ENCODE data around the gene WBP1L.
"Not testable (repeated sequence)": the region's sequence is repeated elsewhere in the genome, so short reads cannot be mapped to it uniquely, and the experiment has no call there.

WBP1L gene

DNA sequence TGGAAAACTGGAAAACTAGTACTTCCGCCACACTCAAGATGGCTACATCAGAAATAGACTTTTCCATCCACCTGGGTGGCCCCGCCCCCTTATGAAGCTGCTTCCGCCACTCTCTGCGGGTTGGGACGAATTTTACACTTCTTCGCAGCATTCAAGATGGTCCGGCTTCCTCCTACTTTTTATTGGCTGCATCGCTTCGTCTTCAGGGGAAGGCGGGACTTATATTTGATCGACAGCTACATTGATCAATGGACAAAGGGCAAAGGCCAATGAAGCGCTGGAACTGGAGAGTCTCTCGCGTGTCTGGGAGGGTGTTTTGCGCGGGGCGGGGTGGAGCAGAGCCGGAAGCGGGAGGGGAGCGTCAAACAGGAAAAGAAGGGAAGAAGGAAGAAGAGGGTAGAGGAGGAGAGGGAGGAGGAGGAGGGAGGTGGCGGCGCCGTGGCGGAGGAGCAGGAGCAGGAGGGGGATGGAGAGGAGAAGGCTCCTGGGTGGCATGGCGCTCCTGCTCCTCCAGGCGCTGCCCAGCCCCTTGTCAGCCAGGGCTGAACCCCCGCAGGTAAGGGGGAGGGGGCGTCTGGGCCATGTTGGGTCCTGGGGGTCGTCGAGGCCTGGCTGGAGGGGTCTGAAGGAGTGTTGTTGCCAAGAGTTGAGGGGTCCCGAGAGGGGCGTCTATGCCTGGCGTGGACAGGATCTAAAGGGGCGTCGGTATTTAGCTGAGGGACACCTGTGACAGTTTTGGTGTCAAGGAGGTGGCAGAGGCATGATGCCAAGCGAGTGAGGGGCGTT lies at the start of gene WBP1L:
Gene WBP1L (plus strand): TSS at position 361 of the 786 bp plus-strand sequence. CDS start 106 bp downstream, at position 467.
- DNase-seq (ENCODE audit: low read depth), result peak; percentile 88

- not testable (repeated sequence) for DNase-seq (ENCODE audit: low read depth)
Observed at GRCh38 chr10:102695401-102695800, 48.3 kb upstream of the WBP1L start.

DNA sequence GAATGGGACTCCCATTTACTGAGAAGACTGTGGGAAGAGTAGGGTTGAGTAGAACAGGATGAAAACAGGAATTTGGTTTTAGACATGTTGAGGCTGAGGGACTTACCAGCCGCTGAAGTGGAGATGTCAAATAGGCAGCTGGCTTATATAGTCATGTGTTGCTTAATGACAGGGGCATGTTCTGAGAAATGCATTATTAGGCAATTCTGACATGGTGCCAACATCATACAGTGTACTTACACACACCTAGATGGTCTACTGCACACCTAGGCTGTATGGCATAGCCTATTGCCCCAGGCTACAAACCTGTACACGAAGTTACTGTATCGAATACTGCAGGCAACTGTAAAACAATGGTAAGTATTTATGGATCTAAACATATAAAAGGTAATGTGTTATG lies 47.0 kb upstream of the WBP1L start:
- DNase-seq (ENCODE audit: low read depth), result no peak

- DNase-seq (ENCODE audit: low read depth), result no peak
Observed at GRCh38 chr10:102698894-102699293, 44.9 kb upstream of the WBP1L start.

GRCh38 chr10:102701272-102701671 lies 42.5 kb upstream of the WBP1L start:
- DNase-seq (ENCODE audit: low read depth), result no peak

GRCh38 chr10:102701796-102702195 lies 42.0 kb upstream of the WBP1L start:
- DNase-seq (ENCODE audit: low read depth), result no peak

GRCh38 chr10:102702742-102703141 lies 41.0 kb upstream of the WBP1L start:
- no peak for DNase-seq (ENCODE audit: low read depth)

GRCh38 chr10:102704915-102705314 lies 38.8 kb upstream of the WBP1L start:
- DNase-seq (ENCODE audit: low read depth), result no peak

DNA sequence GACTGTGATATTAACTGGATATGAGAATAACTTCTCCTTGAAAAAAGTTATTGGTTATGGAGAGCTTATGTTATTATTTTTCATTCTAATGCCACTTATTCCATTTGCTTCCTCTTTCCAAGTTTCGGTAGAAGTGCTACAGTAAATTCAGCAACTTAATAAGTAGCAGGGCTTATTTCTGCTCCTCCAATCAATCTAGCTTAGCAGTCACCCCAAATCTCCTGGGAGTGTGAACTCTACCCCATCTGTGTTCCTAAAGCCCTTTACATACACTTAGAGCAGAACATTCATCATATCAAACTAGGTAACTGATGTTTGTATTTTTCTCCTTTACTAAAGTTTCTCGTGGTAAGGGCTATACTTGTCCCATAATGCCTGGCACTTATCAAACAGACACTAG lies 38.2 kb upstream of the WBP1L start:
- DNase-seq (ENCODE audit: low read depth), result no peak

GRCh38 chr10:102710609-102711008 lies 33.1 kb upstream of the WBP1L start:
- DNase-seq (ENCODE audit: low read depth), result no peak

DNA sequence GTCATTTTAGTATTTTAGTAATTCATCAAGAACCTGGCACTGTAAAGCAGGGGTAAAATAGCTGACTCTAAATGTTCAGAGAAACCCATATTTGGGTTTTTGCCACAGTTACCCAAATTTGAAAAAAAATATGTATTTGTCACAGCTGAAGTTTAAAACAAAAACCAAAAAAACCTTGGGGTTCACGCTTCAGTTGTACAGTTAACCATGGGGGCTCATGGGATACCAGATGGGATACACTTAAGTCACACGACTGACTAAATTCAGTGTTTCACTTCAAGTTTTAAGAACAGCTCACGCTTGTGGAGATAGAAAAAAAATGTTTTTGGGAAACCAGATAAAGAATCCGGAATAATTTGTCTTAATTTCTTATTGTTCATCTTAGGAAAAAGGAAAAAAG lies 31.7 kb upstream of the WBP1L start:
- no peak for DNase-seq (ENCODE audit: low read depth)

- no peak for DNase-seq (ENCODE audit: low read depth)
Observed at GRCh38 chr10:102712843-102713538, 30.8 kb upstream of the WBP1L start.

- DNase-seq (ENCODE audit: low read depth), result no peak
Observed at GRCh38 chr10:102713539-102713813, 30.3 kb upstream of the WBP1L start.

DNA sequence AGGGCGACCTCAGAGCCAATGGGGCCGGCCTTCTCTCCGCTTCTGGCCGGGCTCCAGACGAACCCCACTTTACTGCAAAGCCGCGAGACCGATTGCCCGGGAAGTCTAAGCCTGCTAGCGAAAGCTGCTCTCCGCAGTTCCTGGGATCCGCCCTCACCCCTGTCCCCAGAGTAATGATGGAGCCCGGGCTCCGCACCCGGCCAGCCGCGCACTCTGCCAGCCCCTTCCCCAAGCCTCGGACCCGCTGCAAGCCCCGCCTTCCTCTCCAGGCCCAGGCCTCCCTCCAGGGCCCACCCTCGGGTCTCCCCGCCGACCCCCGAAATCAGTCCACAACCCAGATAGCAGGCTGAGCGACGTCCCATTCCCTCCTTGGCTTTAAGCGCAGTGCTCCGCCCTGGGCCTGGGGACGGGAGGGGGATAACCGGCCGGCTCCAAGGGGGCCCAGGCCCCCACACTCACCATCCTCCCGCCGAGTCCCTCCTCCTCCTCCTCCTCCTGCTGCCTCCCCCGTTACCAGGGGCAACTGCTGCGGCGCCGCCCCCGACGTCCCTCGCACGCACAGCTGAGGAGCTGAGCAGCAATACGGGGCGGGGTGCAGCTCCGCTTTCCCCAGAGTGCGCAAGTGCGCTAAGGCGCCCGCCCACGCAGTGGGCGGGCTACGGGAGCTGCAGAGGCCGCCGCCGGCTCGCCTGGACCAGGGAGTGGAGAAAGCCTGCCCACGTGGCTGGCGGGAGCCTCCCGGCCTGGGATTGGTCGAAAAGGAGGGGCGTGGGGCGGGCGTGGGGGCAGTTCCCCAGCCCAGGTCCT lies 29.7 kb upstream of the WBP1L start, which contains the start of gene ARL3:
Gene ARL3 (minus strand): TSS at position 584 of the 807 bp plus-strand sequence. CDS start 122 bp downstream, at position 462.
- peak; percentile 99 for DNase-seq (ENCODE audit: low read depth)

- peak; percentile 42 for DNase-seq (ENCODE audit: low read depth)
Observed at GRCh38 chr10:102714621-102715455, 28.9 kb upstream of the WBP1L start, which contains the start of gene SFXN2. SFXN2 (plus strand) TSS chr10:102714636; CDS start chr10:102726637, 12,001 bp downstream.

GRCh38 chr10:102715880-102716279 lies 27.9 kb upstream of the WBP1L start:
- DNase-seq (ENCODE audit: low read depth), result no peak

GRCh38 chr10:102716900-102717565 lies 26.7 kb upstream of the WBP1L start:
- not testable (repeated sequence) for DNase-seq (ENCODE audit: low read depth)

GRCh38 chr10:102718220-102718619 lies 25.5 kb upstream of the WBP1L start:
- DNase-seq (ENCODE audit: low read depth), result no peak

DNA sequence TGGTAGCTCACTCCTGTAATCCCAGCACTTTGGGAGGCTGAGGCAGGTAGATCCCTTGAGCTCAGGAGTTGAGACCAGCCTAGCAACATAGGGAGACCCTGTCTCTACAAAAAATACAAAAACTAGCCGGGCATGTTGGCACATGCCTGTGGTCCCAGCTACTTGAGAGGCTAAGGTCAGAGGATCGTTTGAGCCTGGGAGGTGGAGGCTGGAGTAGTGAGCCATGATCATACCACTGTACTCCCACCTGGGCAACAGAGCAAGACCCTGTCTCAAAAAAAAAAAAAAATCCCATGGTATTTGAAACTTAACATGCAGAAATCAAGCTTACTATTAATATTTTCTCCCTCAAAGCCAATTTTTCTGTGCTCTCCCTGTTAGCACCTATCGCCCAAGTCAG lies 23.4 kb upstream of the WBP1L start:
- DNase-seq (ENCODE audit: low read depth), result no peak

DNA sequence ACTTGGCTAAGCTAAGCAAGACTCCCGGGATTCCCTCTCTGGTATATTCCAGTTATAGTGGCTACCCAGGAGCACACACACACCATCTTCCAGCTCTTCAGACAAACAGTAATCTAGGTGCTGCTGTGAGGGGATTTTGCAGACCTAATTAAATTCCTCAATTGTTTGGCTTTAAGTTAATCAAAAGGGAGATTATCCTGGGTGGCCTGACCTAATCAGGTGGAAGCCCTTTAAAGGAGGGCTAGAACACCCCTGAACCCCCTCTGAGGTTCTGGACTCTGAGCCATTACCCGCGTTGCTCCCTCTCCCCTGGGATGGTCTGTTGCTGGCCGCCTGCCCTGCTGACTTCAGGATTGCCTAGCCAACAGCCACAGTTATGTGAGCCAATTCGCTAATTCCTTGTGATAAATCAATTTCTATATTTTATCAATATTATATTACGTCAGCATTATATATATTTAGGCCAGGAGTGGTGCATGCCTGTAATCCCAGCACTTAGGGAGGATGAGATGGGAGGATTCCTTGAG lies 22.9 kb upstream of the WBP1L start:
- no peak for DNase-seq (ENCODE audit: low read depth)

GRCh38 chr10:102721954-102722353 lies 21.8 kb upstream of the WBP1L start:
- no peak for DNase-seq (ENCODE audit: low read depth)
